Raji (cell line): ENCODE data around the gene SGTA.

ENCODE experiments used
- POLR2A ChIP-seq: IDR thresholded peaks from 2 replicates; pipeline ENCODE4 v1.6.1; 2011; ENCODE audit warnings: low read depth, low read length, control low read depth; ENCODE audit not compliant: insufficient read depth

SGTA gene

DNA sequence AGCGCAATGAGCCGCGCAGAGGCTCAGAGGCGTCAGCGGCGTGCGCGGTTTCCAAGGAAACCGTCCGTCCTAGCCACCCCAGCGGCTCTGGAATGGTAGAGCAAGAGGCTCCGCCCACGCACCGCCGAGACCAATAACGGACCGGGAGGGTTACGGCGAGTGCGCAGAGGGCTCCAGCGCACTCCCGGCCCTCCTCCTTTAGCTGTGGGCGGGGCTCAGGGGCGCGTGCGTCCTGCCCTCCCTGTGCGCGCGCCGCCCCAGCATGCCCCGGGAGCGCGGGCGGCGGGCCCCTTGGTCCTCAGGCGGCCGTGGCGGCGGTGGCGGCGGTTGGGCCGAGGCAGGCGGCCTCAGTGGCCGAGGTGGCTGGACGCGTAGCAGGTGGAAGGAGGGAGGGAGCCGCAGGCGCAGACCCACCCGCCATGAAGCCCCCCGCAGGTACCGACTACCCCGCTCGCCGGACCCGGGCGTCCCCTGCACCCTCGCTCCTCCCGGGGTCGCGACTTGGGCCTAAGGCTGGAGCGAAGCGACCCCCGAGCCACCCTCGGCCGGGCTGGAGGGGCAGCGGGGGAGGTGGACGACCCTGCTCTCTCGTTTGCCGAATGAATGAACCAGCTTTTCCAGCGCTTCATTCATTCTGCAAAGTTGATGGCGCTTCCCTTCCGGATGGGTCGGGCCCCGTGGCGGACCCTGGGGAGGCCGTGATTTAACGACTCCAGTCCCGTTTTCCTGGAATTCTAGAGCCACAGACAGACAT is 2.3 kb upstream of the SGTA start, which contains the start of gene THOP1:
TSS of gene THOP1 (plus strand) at position 260 of the 754 bp plus-strand sequence. CDS start at position 420, 160 bp downstream.
- peak; percentile 87 for TF ChIP-seq POLR2A

DNA sequence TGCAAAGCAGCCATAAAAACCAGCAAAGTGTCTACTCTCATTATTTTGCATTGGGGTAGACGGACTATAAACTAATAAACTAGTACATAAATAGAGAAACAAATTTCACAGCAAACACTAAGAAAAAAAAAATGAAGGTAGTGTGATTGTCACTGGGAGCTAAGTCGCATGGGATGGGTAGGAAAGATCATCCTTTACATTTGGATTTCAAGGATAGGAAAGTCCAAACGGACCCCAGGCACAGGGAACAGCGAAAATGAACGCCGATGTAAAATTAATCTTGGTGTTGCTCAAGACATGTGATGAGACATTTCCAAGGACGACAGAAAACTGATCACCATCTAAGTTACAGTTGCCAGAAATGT is 690 bp upstream of the SGTA start:
- TF ChIP-seq POLR2A = no peak

GRCh38 chr19:2782329-2782935 is 641 bp downstream of the SGTA start:
- no peak for TF ChIP-seq POLR2A

- TF ChIP-seq POLR2A = no peak
Observed at GRCh38 chr19:2780284-2780683, 2.8 kb downstream of the SGTA start.

- no peak for TF ChIP-seq POLR2A
Observed at GRCh38 chr19:2779121-2779740, 3.8 kb downstream of the SGTA start.

- no peak for TF ChIP-seq POLR2A
Observed at GRCh38 chr19:2777952-2778683, 5.0 kb downstream of the SGTA start.

DNA sequence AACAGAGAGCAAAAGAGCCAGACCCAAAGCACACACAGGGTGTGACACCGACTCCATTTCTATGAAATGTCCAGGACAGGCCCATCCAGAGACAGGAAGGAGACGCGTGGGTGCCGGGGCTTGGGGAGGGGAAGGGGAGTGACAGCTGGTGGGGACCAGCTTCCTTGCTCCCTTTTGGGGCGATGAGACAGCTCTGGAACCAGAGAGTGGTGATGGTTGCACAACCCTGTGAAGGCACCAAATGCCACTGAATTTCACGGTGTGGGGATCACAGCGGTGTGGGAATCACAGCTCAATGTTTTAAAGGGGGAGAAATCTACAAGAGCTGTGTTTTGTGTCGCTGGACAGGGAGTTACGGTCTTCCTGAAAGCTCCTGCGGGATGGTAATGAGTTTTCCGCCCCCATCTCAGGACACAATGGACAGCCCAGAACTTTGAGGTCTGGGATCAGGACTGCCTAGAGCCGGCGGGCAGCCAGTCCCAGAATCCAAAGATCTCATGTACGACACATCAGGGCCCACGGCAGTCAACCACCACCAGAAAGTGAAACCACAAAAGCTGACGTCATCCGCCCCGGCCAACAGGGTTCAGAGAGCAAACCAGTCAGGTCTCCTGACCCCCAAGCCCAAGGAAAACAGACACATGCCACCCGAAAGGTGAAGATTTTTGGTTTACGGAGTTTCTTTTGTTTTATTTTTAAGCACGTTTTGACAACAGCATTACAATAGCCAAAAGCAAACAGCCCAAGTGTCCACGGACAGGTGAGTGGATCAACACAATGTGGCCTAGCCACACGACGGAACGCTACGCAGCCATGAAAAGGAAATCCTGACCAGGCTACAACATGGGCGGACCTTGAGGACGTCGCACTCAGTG is 7.3 kb downstream of the SGTA start:
- no peak for TF ChIP-seq POLR2A

DNA sequence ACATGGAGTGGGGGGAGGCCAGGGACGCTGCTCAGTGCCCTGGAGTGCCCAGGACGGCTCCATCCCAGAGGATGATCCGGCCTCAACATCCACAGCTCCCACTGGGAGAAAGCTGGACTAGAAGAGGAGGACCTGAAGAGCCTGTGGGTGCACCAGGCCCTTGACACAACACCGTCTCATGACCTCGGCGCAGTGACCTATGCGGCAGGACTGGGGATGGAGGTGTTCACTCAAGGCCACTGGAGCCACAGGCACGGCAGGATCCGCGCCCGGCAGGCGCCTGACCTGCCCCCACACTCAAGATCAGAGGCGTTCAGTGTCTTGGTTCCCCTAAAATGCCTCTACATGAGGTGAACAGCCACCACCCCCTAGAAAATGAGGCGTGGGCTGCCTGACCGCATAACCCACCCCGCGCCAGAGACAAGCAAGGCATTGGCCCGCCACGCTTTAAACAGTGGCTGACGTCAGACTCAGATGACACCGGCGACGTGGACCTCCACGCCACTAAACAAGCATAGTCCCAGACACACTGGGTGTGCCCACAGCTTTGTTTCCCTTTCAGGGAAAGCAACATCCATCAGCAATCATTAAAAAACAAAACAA is 8.0 kb downstream of the SGTA start:
- TF ChIP-seq POLR2A = no peak

- TF ChIP-seq POLR2A = no peak
Observed at GRCh38 chr19:2774083-2774679, 8.9 kb downstream of the SGTA start.

DNA sequence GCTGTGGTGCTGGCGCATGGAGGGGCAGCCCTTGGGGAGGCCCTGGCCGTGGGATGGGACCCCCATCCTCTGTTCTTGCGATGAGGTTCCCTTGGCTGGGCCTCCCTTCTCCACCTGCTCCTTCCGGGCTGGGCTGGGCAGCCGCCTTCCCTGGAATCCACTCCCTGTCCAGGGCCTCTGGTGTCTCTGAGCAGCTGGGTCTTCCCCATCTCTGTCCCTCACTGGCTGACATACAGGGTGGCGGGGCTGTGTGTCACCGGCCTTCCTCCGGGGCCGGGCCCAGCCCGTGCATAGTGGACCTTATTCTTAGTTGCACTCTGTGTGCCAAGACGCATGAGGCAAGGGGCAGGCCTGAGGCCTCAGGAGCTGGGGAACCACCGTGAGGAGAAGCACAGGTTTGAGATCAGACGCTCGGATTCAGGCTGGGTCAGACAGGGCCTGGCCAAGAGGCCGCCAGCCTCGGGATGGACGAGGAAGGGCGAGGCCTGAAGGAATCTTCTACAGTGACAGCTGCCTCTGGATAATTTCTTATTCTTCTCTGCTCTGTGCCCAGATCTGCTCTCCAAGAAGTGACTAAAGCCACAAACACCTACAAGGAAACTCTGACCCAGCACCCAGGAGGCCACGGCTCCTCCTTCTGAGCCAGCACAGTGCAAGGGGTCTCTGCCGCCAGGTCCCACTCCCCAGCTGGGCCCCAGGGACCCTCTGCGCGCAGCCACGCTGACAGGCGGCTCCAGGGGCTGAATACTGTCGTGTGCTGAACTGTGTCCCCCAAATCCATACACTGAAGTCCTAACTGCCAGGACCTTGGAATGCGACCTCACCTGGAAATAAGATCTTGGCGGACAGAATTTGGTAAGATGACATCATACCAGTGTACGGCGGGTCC is 11.0 kb downstream of the SGTA start:
- no peak for TF ChIP-seq POLR2A

GRCh38 chr19:2770055-2771013 is 12.7 kb downstream of the SGTA start:
- no peak for TF ChIP-seq POLR2A

- no peak for TF ChIP-seq POLR2A
Observed at GRCh38 chr19:2769218-2769617, 13.9 kb downstream of the SGTA start.
